ENCODE data around the gene HEATR5B.

HEATR5B gene

DNA sequence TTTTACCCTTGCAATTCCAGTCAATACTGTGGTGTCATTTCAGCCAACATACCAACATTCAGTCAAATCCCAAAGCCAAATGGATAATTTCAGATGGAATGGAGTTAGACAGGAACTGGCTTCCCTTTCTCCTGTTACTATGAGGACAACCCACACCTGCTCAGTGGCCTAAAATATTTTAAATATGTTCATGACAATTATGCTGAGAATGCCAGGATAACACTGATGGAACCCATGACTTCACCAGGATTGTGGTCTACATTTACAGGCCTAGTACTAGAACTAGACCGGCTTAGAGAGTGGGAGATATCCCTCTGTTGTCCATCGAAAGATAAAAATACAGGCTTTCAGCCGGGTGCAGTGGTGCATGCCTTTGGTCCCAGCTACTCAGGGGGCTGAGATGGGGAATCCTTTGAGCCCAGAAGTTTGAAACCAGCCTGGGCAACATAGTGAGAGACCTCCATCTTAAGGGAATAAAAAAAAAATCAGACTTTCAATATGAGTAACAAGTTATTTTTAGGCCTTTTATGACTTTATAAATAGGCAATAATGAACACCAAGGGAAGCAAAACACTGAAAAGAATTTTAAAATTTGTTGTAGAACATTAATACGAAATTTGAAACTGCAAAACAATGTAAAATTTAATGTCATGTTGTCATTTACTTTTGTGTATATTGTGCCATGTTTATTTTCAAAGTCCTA is 14.4 kb upstream of the HEATR5B start:
- DNase-seq: no peak
- peaks cover 12% of the 10 kb centered on the region for H3K36me3 ChIP-seq (replicated peaks; ENCODE audit: insufficient read depth, low read length)
- TF ChIP-seq, protein P1, sequence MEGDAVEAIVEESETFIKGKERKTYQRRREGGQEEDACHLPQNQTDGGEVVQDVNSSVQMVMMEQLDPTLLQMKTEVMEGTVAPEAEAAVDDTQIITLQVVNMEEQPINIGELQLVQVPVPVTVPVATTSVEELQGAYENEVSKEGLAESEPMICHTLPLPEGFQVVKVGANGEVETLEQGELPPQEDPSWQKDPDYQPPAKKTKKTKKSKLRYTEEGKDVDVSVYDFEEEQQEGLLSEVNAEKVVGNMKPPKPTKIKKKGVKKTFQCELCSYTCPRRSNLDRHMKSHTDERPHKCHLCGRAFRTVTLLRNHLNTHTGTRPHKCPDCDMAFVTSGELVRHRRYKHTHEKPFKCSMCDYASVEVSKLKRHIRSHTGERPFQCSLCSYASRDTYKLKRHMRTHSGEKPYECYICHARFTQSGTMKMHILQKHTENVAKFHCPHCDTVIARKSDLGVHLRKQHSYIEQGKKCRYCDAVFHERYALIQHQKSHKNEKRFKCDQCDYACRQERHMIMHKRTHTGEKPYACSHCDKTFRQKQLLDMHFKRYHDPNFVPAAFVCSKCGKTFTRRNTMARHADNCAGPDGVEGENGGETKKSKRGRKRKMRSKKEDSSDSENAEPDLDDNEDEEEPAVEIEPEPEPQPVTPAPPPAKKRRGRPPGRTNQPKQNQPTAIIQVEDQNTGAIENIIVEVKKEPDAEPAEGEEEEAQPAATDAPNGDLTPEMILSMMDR (IDR thresholded peaks at IDR 0.05; ENCODE audit: low read length): no peak
- TF ChIP-seq EZH2phosphoT487 (IDR thresholded peaks at IDR 0.05; ENCODE audit: low read length) (no peak), EZH2 (optimal IDR thresholded peaks at IDR 0.05; ENCODE audit: low read depth, low read length) (no peak)

DNA sequence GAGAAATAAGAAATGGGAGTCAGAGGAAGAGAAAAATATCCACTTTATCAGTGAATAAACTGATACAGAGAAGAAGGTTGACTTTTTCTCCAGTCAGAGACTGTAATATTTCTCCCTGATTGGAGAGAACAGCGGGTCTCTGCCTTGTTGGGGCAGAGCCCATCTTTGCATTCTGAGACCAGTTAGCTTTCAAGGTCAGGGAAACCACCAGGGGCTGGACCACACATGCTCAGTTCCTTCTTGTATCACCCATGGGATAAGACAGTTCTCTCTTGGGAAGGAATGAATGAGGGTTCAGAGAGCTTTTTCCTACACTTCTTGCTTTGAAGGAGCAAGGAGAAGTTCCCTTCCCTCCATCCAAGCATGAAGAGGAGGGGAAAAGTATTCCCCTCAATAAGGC is 12.4 kb upstream of the HEATR5B start:
- Histone ChIP-seq H3K36me3 (replicated peaks; ENCODE audit: insufficient read depth, low read length) (peaks cover 17% of the 10 kb centered on the region), H2AFZ (ENCODE audit: low read length) (no peak overlapping the region), H3K4me2 (ENCODE audit: low read depth, low read length) (no peak overlapping the region), H3K27me3 (replicated peaks; ENCODE audit: insufficient read depth, low read length) (no peaks in the 10 kb centered on the region), H3K9me2 (replicated peaks; ENCODE audit: insufficient read depth, low read length) (no peaks in the 10 kb centered on the region), H3F3A (ENCODE audit: insufficient read depth, low read length) (peaks cover 10% of the 10 kb centered on the region), H3K9ac (ENCODE audit: low read length) (no peak overlapping the region), H3K4me3 (ENCODE audit: low read length) (no peak overlapping the region), H3K27ac (ENCODE audit: low read length) (no peak overlapping the region), H3K79me2 (ENCODE audit: low read length) (peaks cover 10% of the 10 kb centered on the region), H4K20me1 (ENCODE audit: insufficient read depth, low read length) (no peaks in the 10 kb centered on the region), H3K4me1 (ENCODE audit: low read length) (peaks cover 17% of the 10 kb centered on the region), H3K9me3 (replicated peaks; ENCODE audit: insufficient read depth, low read length) (no peaks in the 10 kb centered on the region)
- TF ChIP-seq, protein P1 (IDR thresholded peaks at IDR 0.05; ENCODE audit: low read length): no peak
- TF ChIP-seq EZH2 (optimal IDR thresholded peaks at IDR 0.05; ENCODE audit: low read depth, low read length) (no peak), EZH2phosphoT487 (IDR thresholded peaks at IDR 0.05; ENCODE audit: low read length) (no peak)
- no peak for DNase-seq

More for the DNA sequence above, 14.4 kb upstream of the HEATR5B start:
- H3K27ac ChIP-seq (ENCODE audit: low read length): no peak overlapping the region
- H3F3A ChIP-seq (ENCODE audit: insufficient read depth, low read length): no peaks in the 10 kb centered on the region
- H4K20me1 ChIP-seq (ENCODE audit: insufficient read depth, low read length): no peaks in the 10 kb centered on the region
- H3K4me2 ChIP-seq (ENCODE audit: low read depth, low read length): no peak overlapping the region
- no peaks in the 10 kb centered on the region for H3K79me2 ChIP-seq (ENCODE audit: low read length)
- no peaks in the 10 kb centered on the region for H3K9me3 ChIP-seq (replicated peaks; ENCODE audit: insufficient read depth, low read length)
- H3K4me1 ChIP-seq (ENCODE audit: low read length): peaks cover 7% of the 10 kb centered on the region
- no peaks in the 10 kb centered on the region for H3K9me2 ChIP-seq (replicated peaks; ENCODE audit: insufficient read depth, low read length)
- H2AFZ ChIP-seq (ENCODE audit: low read length): no peak overlapping the region
- H3K9ac ChIP-seq (ENCODE audit: low read length): no peak overlapping the region
- no peaks in the 10 kb centered on the region for H3K27me3 ChIP-seq (replicated peaks; ENCODE audit: insufficient read depth, low read length)
- H3K4me3 ChIP-seq (ENCODE audit: low read length): no peak overlapping the region

DNA sequence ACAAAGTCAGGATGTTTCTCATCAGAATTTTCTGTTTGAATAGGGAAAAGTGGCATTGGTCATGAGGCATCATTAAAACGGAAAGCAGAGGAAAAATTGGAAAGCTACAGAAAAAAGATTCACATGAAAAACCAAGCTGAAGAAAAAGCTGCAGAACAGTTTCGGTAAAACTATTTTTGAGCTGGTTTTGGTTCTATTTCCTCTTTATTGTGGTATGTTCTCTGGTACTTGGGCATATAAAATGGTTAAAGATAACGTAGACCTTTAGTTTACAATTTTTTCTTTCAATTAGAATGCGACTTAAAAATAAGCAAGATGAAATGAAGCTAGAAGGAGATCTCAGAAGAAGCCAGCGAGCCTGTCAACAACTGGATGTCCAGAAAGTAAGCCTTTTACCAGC is 7.7 kb upstream of the HEATR5B start:
- Histone ChIP-seq H3K79me2 (ENCODE audit: low read length) (peaks cover 29% of the 10 kb centered on the region), H3K9me3 (replicated peaks; ENCODE audit: insufficient read depth, low read length) (no peaks in the 10 kb centered on the region), H3K9me2 (replicated peaks; ENCODE audit: insufficient read depth, low read length) (no peaks in the 10 kb centered on the region), H3K4me2 (ENCODE audit: low read depth, low read length) (peak overlapping the region; percentile 60; the same call in 1 of the 2 replicates), H3F3A (ENCODE audit: insufficient read depth, low read length) (peaks cover 30% of the 10 kb centered on the region), H3K27ac (ENCODE audit: low read length) (peak overlapping the region; percentile 93), H2AFZ (ENCODE audit: low read length) (no peak overlapping the region), H3K36me3 (replicated peaks; ENCODE audit: insufficient read depth, low read length) (peaks cover 17% of the 10 kb centered on the region), H4K20me1 (ENCODE audit: insufficient read depth, low read length) (no peaks in the 10 kb centered on the region), H3K4me1 (ENCODE audit: low read length) (peaks cover 33% of the 10 kb centered on the region), H3K27me3 (replicated peaks; ENCODE audit: insufficient read depth, low read length) (no peaks in the 10 kb centered on the region), H3K9ac (ENCODE audit: low read length) (peak overlapping the region; percentile 34; the same call in 1 of the 2 replicates), H3K4me3 (ENCODE audit: low read length) (peak overlapping the region; percentile 34)
- TF ChIP-seq EZH2 (optimal IDR thresholded peaks at IDR 0.05; ENCODE audit: low read depth, low read length) (no peak), EZH2phosphoT487 (IDR thresholded peaks at IDR 0.05; ENCODE audit: low read length) (no peak)
- TF ChIP-seq, protein P1 (IDR thresholded peaks at IDR 0.05; ENCODE audit: low read length): no peak
- DNase-seq: peak; percentile 69
